ENCODE results near the gene PHOSPHO1. TPM values are rescaled to one million over a fixed set of nuclear protein-coding genes. Genes with fewer than 3 reads are reported as not detected.

PHOSPHO1 gene
- total RNA-seq, 1 donor from 2014 or later: 1.7 TPM

DNA sequence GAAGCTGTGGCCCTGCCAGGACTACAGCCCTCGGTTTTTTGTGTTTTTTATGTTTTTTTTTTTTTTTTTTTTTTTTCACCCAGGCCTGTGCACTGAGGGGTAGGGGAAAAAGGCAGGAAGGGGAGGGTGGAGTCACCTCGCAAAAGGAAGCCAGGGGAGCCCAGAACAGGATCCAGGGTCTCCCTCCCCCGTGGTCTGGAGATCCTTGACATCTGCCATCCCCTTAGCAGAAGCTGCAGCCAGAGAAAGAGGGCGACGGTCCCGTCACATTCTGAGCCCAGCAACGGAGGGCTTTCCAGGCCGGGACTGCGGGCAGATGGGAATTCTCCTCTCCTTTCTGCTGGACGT, 29.1 kb upstream of the PHOSPHO1 start:
- intact Hi-C loops (cut with DNase I): no loop called here
- no peaks in the 10 kb centered on the region for H3K36me3 ChIP-seq
- peak overlapping the region; percentile 78 for H3K27ac ChIP-seq
- peaks cover 5% of the 10 kb centered on the region for H3K4me1 ChIP-seq
- H3K4me3 ChIP-seq: peak overlapping the region; percentile 60
- no peaks in the 10 kb centered on the region for H3K27me3 ChIP-seq
- H3K9me3 ChIP-seq: no peaks in the 10 kb centered on the region
- TF ChIP-seq, protein P1, sequence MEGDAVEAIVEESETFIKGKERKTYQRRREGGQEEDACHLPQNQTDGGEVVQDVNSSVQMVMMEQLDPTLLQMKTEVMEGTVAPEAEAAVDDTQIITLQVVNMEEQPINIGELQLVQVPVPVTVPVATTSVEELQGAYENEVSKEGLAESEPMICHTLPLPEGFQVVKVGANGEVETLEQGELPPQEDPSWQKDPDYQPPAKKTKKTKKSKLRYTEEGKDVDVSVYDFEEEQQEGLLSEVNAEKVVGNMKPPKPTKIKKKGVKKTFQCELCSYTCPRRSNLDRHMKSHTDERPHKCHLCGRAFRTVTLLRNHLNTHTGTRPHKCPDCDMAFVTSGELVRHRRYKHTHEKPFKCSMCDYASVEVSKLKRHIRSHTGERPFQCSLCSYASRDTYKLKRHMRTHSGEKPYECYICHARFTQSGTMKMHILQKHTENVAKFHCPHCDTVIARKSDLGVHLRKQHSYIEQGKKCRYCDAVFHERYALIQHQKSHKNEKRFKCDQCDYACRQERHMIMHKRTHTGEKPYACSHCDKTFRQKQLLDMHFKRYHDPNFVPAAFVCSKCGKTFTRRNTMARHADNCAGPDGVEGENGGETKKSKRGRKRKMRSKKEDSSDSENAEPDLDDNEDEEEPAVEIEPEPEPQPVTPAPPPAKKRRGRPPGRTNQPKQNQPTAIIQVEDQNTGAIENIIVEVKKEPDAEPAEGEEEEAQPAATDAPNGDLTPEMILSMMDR (IDR thresholded peaks at IDR 0.05): no peak
- DNase-seq: no peak
- no peak for ATAC-seq

DNA sequence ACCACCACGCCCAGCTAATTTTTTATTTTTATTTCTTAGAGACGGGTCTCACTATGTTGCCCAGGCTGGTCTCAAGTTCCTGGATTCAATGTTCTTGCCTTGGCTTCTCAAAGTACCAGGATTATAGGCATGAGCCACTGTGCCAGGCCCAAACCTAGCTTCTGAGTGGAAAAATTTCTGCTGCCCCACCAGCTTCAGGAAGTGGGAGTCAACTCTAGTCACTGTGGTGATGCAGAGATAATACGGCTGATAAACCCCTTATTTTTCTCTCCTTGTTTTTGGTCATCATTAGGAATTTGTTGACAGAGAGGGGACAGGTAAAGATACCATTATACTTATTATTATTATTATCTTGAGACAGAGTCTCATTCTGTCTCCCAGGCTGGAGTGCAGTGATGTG, 27.8 kb upstream of the PHOSPHO1 start:
- no peak overlapping the region for H3K27ac ChIP-seq
- TF ChIP-seq, protein P1 (IDR thresholded peaks at IDR 0.05): no peak
- no peaks in the 10 kb centered on the region for H3K36me3 ChIP-seq
- ATAC-seq (no peak), DNase-seq (no peak)
- H3K4me1 ChIP-seq: peaks cover 5% of the 10 kb centered on the region
- no peaks in the 10 kb centered on the region for H3K27me3 ChIP-seq
- H3K4me3 ChIP-seq: no peak overlapping the region
- intact Hi-C loops (cut with DNase I): no loop called here
- no peaks in the 10 kb centered on the region for H3K9me3 ChIP-seq

DNA sequence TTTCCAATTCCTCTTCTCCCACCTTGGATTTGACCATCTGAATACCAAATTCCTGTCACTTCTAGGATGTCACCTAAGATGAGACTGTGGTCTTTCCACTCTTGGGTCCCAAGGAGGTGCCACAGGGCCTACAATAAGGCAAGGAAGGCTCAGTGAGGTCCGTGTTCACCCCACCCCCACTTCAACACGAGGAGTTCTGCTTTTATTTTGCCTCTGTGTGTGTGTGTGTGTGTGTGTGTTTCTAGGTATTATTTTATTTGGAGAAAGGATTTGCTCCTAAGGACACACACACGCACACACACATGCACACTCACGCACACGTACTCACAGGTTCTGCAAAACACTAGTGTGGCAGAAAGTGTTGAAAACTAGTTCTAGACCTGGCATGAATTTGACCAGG, 24.5 kb upstream of the PHOSPHO1 start:
- Histone ChIP-seq H3K27me3 (no peaks in the 10 kb centered on the region), H3K4me1 (no peaks in the 10 kb centered on the region), H3K9me3 (no peaks in the 10 kb centered on the region), H3K27ac (no peak overlapping the region), H3K36me3 (no peaks in the 10 kb centered on the region), H3K4me3 (no peak overlapping the region)
- intact Hi-C loops (cut with DNase I): no loop called here
- no peak for DNase-seq
- TF ChIP-seq, protein P1 (IDR thresholded peaks at IDR 0.05): no peak
- ATAC-seq: no peak

DNA sequence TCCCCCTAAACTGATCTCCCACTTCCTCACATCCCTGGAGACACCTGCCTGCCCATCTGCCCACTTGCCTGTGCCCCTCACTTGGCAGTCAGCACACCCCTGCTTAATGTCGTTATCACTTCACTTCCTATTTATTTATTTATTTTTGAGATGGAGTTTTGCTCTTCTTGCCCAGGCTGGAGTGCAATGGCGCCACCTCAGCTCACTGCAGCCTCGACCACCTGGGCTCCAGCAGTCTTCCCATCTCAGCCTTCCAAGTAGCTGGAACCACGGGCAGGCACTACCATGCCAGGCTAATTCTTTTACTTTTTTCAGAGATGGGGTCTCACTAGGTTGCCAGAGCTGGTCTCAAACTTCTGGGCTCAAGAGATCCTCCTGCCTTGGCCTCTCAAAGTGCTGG, 23.5 kb upstream of the PHOSPHO1 start:
- H3K27me3 ChIP-seq: peaks cover 4% of the 10 kb centered on the region
- no peak for ATAC-seq
- DNase-seq: no peak
- H3K4me1 ChIP-seq: no peaks in the 10 kb centered on the region
- no peak overlapping the region for H3K27ac ChIP-seq
- H3K36me3 ChIP-seq: no peaks in the 10 kb centered on the region
- intact Hi-C loops (cut with DNase I): no loop called here
- TF ChIP-seq, protein P1 (IDR thresholded peaks at IDR 0.05): no peak
- H3K9me3 ChIP-seq: no peaks in the 10 kb centered on the region
- H3K4me3 ChIP-seq: no peak overlapping the region

DNA sequence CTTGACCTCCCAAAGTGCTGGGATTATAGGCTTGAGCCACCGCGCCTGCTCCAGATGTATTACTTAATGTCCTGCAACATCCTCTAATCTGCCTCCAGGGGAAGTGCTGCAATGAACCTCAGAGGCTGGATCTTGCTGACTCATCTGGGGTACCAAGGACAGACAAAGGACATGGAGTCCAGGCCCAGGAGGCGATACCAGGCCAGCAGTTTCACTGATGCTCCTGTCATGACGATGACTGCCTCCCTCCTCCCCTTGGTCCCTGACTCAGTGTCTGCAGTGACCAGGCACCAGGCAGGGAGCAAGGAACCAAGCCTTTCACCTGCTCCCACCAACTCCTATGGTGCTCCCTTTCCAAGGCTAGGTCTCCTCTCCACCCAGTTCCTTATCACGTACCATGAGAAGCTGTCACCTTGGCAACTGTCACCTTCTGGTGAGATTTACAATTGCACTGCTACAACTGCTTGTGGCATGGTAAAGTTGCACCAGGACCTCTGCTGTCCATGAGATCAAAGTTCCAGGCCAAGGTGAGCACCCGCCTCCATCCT, 21.6 kb upstream of the PHOSPHO1 start:
- ATAC-seq: peak; percentile 86
- DNase-seq: peak; percentile 67
- Histone ChIP-seq H3K4me3 (no peak overlapping the region), H3K27me3 (peaks cover 4% of the 10 kb centered on the region), H3K27ac (no peak overlapping the region), H3K4me1 (no peaks in the 10 kb centered on the region), H3K36me3 (no peaks in the 10 kb centered on the region), H3K9me3 (no peaks in the 10 kb centered on the region)
- intact Hi-C loops (cut with DNase I): no loop called here
- TF ChIP-seq, protein P1 (IDR thresholded peaks at IDR 0.05): no peak

Measured in upper lobe of right lung (tissue), 1 donor.